Measurements from ENCODE around the gene TRAPPC1.
A peak's percentile ranks its signal among the peaks of the same experiment; 100 is the strongest.

- TF ChIP-seq CTCF (IDR thresholded peaks at IDR 0.05 in 8 of 11, conservative IDR thresholded peaks at IDR 0.05 in 3 of 11) = peak in 3 of 11 experiments; percentile 4 to 17 (median 10)
- TF ChIP-seq POLR2A (IDR thresholded peaks at IDR 0.05) = peak in 2 of 3 donors; percentile 19 to 73
These were observed 8.7 kb downstream of the TRAPPC1 start for GRCh38 chr17:7922845-7923628.

Measured in spleen (tissue), 7 donors.